H4 (cell line): ENCODE data around the gene PLOD3. TPM values are rescaled to one million over a fixed set of nuclear protein-coding genes. Genes with fewer than 3 reads are reported as not detected.
"Not testable (repeated sequence)": the region's sequence is repeated elsewhere in the genome, so short reads cannot be mapped to it uniquely, and the experiment has no call there.

ENCODE experiments used
- DNase-seq: peaks from one replicate; pipeline ENCODE4 v3.0.0-alpha.2; 2015; ENCODE audit warnings: low spot score
- total RNA-seq: library from RNA; depleted of rRNA; stranded (reverse); fragments of >200 nt; shearing (Covaris generic); gene quantifications from 2 replicates; pipeline ENCODE4 v1.2.3, GENCODE V29; 2014; rRNA removed

The PLOD3 gene, protein sequence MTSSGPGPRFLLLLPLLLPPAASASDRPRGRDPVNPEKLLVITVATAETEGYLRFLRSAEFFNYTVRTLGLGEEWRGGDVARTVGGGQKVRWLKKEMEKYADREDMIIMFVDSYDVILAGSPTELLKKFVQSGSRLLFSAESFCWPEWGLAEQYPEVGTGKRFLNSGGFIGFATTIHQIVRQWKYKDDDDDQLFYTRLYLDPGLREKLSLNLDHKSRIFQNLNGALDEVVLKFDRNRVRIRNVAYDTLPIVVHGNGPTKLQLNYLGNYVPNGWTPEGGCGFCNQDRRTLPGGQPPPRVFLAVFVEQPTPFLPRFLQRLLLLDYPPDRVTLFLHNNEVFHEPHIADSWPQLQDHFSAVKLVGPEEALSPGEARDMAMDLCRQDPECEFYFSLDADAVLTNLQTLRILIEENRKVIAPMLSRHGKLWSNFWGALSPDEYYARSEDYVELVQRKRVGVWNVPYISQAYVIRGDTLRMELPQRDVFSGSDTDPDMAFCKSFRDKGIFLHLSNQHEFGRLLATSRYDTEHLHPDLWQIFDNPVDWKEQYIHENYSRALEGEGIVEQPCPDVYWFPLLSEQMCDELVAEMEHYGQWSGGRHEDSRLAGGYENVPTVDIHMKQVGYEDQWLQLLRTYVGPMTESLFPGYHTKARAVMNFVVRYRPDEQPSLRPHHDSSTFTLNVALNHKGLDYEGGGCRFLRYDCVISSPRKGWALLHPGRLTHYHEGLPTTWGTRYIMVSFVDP
- total RNA-seq, result 32.7 and 41.3 TPM in 2 replicates

DNA sequence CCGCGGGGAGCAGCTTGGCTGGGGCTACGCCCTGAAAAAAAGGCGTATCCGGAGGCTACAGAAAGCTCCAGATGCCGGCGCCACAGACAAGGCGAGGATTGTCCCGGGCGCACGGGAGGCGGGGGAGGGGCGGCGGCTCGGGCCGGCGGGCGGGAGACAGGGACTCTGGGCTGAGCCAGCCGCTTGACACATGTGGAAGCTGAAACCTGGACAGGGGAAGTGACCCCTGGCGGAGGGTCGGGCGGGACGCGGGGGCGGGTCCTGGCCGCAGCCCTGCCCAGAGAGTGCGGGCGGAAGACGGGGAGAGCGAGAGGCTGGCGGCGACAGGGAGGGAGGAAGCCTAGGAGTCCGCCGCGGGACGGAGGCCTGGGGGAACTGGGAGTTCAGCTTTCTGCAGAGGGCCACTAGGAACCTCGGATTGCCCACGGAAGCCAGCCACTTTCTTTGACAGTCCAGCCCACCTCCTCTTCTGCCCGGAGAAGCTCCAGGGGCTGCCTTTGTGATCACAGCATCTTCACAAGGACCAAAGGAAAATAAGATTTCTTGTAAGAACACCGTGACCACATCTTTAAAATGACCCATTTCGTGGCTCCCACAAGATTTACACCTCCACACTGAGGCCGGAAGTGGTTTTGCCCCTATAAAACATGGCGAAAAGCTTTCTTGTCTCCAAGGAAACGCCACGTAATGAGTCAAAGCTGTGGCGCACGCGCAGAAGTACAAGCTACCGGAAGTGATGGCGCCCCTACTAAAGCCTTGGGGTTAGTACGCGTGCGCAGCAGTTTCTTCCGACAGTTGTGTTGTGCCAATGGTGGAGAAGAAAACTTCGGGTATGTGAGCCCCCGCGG is at the start of gene PLOD3, which contains the start of gene ZNHIT1:
Gene PLOD3 (minus strand): TSS at position 194 of the 848 bp plus-strand sequence. CDS start 307 bp downstream, outside the sequence.
Gene ZNHIT1 (plus strand): TSS at position 778 of the 848 bp plus-strand sequence. CDS start 31 bp downstream, at position 809.
- DNase-seq, result peak; percentile 99

DNA sequence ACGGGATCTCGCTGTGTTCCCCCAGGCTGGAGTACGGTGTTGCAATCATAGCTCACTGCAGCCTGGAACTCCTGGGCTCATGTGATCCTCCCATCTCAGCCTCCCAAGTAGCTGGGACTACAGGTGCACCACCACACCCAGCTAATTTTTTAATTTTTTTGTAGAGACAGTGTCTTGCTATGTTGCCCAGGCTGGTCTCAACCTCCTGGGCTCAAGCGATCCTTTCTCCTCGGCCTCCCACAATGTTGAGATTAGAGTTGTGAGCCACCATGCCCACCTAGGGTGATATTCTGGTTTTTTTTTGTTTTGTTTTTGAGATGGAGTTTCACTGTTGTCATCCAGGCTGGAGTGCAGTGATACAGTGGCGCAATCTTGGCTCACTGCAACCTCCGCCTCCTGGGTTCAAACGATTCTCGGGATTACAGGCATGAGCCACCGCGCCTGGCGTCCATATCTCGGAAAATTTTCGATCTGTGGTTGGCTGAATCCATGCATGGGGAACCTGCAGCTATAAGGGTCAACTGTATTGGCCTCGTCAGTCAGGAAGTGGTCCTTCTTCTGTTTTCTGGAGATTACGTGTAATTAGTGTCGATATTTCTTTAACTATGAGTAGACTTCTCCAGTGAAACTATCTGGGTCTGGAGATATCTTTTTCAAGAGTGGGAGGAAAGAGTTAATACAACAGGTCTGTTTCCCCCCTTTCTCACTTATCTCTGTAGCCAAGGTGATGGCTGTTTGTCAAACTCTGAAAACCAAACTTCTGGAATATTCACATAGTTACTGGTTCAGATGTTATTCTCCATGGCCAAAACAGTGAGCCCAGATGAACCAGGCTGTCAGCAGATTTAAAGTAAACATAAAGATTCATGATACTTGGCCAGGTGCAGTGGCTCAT is 48.5 kb upstream of the PLOD3 start:
- no peak for DNase-seq

DNA sequence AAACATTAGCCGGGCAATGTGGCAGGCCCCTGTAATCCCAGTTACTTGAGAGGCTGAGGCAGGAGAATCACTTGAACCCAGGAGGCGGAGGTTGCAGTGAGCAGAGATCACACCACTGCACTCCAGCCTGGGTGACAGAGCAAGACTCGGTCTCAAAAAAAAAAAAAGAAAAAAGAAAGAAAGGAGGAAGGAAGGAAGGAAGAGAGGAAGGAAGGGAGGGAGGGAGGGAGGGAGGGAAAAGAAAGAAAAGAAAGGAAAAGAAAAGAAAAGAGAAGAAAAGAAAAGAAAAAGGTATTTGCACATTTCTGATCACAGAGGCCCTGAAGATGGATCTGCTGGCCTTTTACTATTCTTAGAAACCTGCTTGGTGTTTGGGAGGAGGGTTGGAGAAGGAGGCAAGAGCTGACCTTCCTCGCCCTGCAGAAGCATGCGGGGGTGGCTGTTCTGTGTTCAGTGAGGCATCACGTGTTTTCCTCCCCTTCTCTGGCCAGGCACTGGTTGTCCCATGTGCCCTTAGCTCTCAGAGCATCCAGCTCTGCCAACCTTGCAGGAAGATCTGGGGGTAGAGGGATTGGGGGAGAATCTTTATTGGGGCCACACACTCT is 46.8 kb upstream of the PLOD3 start:
- DNase-seq, result not testable (repeated sequence)

DNA sequence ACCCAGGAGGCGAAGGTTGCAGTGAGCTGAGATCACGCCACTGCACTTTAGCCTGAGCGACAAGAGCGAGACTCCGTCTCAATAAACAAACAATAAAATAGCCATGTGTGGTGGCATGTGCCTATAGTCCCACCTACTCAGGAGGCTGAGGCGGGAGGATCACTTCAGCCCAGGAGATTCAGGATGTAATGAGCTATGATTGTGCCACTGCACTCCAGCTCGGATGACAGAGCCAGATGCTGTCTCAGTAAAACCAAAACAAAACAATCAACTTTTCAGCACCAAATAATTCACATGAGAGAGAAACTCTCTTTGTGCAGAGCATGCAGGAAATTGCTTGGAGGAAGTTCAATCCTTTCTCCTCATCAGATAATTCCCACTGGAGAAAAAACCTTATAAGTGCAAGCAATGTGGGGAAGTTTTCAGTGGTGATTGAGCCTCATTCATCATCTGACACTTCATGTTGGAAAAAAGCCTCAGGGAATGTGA is 40.9 kb upstream of the PLOD3 start:
- DNase-seq, result no peak

DNA sequence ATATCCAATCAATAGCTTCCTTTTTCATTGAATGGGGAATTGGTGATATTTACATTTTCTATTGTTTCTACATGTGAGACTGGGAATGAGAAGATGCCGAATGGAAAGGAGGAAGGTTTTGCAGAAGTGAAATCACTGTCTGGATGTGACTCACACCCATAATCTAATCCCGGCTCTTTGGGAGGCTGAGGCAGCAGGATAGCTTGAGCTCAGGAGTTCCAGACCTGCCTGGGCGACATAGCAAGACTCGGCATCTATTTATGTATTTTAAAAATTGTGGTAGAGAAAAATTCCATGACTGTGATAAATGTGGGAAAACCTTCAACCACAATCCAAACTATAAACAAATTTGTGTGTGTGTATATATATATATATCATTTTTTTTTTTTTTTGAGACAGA is 38.4 kb upstream of the PLOD3 start:
- no peak for DNase-seq

DNA sequence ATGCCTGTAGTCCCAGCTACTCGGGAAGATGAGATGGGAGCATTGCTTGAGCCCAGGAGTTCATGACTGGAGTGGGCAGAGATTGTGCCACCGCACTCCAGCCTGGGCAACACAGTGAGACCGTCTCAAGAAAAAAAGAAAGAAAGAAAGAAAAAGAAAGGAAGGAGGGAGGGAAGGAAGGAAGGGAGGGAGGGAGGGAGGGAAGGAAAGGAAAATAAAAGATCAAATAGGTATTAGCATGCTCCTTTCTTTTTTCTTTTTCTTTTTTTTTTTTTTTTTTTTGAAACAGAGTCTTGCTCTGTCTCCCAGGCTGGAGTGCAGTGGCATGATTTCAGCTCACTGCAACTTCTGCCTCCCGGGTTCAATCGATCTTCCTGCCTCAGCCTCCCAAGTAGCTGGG is 35.8 kb upstream of the PLOD3 start:
- not testable (repeated sequence) for DNase-seq

DNA sequence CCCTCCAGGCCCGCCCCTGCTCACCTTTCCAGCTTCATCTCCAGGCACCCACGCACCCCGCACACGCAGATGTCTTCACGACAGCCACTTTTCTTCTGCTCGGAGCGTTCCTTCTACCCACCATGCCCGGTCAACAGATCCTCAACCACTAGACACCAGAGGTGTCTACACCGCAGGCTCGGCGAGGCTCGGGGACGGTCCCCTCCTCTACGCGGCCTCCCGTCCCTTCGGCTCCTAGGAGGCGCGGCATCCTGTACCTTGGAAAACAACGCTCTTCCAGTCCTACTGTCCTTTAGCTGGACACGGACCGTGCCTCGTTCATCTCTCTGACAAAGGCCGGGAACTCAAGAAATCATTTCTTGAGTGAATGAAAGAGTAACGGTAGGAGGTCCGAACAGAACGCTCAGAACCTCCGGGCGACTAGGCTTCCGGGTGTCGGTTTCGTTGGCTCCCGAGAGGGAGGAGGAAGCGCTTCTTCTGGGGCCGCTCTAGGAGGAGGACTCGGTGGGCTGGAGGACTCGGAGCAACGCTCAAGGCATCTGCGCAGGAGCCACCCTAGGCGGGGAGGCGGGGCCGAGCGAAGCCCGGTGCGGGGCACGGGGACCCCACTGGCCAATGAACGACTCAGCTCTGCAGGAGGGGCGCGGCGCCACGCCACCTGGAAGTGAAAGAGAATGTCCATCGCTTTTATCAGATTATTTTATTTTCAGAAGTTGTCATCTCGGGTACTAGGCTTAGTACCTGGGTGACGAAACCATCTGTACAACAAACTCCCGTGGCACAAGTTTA is 34.7 kb upstream of the PLOD3 start:
- peak; percentile 97 for DNase-seq

DNA sequence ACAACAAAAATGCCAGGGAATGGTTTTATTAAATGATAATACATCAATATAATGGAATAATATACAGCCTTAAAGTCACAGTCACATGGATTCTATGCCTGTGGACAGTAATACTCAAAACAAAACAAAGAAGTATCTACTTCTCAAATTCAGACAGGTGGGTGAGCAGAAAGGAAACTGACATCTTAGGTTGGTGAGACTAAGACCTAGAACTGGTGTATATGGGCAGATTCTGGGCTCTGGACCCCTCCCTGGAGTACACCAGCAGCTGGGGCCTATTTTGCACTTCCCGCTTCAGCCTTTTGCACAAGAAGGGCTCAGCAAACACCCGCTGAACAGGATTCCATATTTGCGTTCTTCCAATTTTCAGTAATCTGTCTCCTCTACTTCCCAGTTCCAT is 32.9 kb upstream of the PLOD3 start:
- no peak for DNase-seq

DNA sequence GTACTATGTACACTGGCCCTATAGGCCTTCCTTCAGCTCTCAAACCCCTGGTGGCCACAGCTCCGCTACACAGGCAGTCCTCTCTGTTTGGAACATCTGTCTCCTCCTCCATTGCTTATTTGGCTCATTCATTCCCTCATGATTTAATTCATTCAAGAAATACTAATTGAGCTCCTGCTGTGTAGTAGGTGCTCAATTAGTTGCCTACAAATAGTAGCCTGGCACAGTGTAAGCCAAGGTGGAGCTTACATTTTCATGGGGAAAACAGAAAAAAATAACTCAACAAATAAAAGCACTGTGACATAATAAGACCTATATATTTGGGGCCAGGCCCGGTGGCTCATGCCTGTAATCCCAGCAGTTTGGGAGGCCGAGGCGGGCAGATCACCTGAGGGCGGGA is 30.9 kb upstream of the PLOD3 start:
- DNase-seq, result no peak

DNA sequence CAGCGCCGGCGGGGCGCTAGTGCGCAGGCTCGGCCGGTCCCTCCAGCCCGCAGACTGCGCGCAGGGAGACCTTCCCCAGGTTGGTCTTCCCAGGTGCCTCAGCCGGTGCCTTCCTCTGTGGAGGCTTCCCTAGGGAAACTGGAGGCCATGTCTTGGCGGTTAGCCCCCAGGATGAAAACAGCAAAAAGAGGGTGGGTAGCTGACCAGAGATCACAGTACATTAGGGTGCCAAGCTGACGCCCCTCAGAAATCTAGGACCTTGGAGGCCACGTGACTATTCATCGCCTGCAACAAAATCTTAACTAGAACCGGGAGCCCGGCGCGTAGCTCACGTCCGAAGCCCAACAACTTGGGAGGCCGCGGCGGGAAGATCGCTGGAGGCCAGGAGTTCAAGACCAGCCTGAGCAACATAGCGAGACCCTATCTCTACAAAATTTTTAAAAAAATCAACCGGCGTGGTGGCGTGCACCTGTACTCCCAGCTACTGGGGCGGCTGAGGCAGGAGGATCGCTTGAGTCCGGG is 27.8 kb upstream of the PLOD3 start:
- DNase-seq, result no peak

DNA sequence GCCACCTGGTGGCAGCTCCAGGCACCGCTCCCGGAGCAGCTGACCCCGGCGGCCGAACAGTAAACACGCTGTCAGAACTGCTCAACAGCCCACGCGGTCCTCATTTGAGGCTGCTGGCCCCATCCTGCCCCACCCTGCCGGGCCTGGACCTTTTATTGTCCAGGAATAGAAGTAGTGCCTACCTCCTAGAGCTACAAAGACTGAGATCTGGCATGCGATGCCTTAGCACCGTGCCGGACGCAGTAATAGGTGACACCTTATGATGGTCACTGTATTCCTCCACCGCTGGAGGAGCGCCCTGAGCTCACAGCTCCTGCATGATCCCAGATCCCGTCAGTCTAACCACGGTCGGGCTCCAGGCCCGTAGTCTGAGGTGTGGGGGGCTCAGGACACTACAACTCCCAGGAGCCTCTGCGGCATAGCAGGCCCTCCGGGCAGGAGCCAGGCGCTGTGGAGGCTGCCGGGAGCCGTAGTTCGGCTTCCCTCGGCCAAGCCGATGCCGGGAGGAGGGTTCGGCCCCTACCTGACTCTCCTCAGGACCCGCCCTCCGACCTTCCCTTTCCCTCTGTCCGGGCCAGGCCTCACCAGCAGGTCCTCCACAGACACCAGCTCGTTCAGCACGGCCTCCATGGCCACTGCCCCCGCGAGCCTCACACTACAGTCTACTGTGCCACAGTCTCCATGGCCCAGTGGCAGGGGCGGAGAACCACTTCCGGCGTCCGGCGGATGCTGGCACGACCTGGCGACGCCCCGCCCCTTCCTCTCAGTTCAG is 27.2 kb upstream of the PLOD3 start, which contains the start of gene FIS1:
Gene FIS1 (minus strand): TSS at position 707 of the 772 bp plus-strand sequence. CDS start 77 bp downstream, at position 630.
- DNase-seq, result peak; percentile 87

DNA sequence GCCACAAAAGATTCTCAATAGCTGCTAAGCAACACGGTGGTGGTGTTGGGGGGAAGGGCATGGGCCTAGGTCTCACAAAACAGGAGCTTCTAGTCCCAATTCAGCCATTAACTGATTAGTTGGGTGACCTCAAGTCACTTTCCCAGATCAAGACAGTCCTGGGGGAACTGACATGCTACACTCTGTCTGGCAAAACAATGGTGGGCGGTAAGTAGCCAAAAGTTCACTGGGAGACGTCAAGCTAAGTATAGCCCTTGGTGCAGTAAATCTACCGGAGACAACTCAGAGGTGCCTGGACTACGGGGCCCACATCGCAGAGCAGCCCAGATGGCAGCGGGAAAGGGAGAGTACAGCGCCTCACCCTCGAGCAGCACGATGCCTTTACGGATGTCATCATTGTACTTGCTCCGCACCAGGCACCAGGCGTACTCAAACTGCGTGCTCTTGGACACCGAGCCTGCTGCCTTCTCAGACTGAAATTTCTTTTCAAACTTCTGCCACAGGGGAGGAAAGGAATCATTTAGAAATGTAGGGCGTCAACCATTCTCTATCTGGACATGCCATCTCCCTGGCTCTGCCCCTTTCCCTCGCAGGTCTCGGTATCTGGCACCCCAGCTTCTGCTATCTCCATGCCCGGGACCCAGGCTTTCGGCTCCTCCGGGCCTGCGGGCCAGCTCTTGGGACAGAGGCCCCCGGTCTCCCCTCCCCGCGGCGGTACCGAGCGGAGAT is 26.4 kb upstream of the PLOD3 start:
- DNase-seq, result no peak

DNA sequence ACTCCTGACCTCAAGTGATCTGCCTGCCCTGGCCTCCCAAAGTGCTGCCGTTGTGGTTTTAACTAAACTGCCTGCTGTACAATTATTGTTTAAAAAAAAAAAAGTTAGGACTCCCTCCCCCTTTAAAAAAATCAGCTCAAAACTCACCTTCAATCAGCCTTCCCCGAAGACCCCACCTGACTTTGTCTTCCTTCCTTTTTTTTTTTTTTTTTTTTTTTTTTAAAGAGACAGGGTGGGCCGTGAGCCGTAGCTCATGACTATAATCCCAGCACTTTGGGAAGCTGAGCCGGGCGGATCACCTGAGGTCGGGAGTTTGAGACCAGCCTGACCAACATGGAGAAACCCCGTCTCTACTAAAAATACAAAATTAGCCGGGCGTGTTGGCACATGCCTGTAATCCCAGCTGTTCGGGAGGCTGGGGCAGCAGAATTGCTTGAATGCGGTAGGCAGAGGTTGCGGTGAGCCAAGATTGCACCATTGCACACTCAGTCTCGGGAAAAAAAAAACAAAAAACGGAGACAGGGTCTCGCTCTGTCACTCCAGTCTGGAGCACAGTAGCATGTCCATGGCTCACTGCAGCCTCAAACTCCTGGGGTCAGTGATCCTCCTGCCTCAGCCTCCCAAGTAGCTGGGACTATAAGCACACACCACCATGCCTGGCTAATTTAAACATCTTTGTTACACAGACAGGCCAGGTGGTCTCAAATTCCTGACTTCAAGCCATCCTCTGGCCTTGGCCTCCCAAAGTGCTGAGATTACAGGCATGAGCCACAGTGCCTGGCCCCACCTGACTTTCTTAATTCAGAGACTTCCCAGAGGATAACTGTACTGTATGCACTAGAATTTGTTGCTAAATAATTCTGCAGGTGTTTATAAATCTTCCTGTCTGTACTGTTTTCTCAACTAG is 24.3 kb upstream of the PLOD3 start:
- DNase-seq, result no peak

DNA sequence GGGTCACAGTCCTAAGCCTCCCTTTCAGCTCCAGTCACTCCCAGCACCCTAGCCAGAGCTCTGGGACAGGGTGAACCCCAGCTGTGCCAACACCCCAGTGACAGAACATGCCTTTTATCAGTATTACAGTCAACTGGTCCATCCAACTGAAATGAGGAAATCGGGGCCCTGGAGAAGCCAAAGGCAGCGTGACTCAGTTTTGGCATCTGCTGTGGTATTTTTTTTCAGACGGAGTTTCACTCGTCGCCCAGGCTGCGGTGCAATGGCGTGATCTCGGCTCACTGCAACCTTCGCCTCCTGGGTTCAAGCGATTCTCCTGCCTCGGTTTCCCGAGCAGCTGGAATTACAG is 23.6 kb upstream of the PLOD3 start:
- DNase-seq, result no peak

DNA sequence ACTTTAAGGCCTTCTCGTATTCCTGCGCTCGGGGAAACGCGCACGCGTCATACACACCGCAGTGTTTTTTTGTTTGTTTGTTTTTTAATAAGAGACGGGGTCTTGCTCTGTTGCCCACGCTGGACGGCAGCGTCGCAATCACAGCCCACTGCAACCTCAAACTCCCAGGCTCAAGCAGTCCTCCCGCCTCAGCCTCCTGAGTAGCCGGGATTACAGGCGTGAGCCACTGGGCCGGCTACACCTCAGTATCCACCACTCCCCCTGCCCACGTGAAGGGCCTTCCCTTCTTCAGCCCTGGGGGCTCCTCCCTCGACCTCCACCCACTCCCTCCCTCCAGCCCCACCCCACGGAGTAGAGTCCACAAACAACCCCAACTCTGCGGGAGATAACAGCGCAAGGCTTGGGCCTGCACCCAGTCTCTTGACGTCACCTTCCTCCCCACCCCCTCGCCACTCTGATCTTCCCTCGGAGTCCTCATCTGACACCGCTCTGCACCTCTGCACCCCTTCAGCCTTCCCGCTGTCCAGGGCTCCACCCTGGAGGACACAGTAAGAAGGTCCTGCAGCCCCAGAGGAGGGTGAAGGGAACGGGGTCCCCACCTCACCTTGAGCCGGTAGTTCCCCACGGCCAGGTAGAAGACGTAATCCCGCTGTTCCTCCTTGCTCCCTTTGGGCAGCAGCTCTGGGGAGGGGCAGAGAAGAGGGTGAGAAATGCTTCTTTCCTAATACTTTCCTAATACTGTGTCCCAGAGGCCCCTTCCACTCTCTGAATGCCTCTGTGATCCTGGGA is 23.0 kb upstream of the PLOD3 start:
- DNase-seq, result no peak

DNA sequence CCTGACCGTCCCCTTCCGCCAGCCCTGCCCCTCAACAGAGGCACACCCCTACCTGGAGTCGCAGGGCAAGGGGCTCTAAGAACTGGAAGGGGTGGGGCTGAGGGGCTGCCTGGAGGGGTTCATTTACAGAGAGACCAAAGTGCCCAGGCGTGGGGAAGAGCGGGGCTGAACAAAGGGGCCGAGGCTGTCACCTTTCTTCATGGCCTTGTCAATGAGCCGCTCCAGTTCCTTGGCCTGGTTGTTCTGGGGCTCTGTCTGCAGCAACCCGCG is 22.5 kb upstream of the PLOD3 start:
- no peak for DNase-seq
